ENCODE data around the gene WDR36. TPM values are rescaled to one million over a fixed set of nuclear protein-coding genes. Genes with fewer than 3 reads are reported as not detected.

The WDR36 gene
- polyA plus RNA-seq (ENCODE audit: insufficient read length in 4 of 4) = 10 to 100 TPM; 24.1 to 36.4 (median 30.8) TPM

GRCh38 chr5:111092062-111092853 is at the start of gene WDR36:
TSS of gene WDR36 (plus strand) at chr5:111092348. CDS start at chr5:111092457, 109 bp downstream.
- DNase-seq (ENCODE audit: low read depth in 4 of 4, low spot score in 3 of 4) = peak; percentile 81 to 85 (median 82)

- no peak for DNase-seq (ENCODE audit: low read depth in 4 of 4, low spot score in 3 of 4)
These were observed 48.2 kb upstream of the WDR36 start for GRCh38 chr5:111043712-111044506.

- DNase-seq (ENCODE audit: low read depth in 4 of 4, low spot score in 3 of 4) = no peak
These were observed 34.1 kb upstream of the WDR36 start for GRCh38 chr5:111058064-111058463.

GRCh38 chr5:111060169-111060568 is 32.0 kb upstream of the WDR36 start:
- DNase-seq (ENCODE audit: low read depth in 4 of 4, low spot score in 3 of 4) = no peak

- DNase-seq (ENCODE audit: low read depth in 4 of 4, low spot score in 3 of 4) = no peak
These were observed 30.5 kb upstream of the WDR36 start for GRCh38 chr5:111061618-111062017.

- no peak for DNase-seq (ENCODE audit: low read depth in 4 of 4, low spot score in 3 of 4)
These were observed 28.3 kb upstream of the WDR36 start for GRCh38 chr5:111063709-111064322.

GRCh38 chr5:111066261-111066938 is 25.7 kb upstream of the WDR36 start:
- no peak for DNase-seq (ENCODE audit: low read depth in 4 of 4, low spot score in 3 of 4)

GRCh38 chr5:111068213-111068612 is 23.9 kb upstream of the WDR36 start:
- DNase-seq (ENCODE audit: low read depth in 4 of 4, low spot score in 3 of 4) = no peak

- DNase-seq (ENCODE audit: low read depth in 4 of 4, low spot score in 3 of 4) = no peak
These were observed 22.3 kb upstream of the WDR36 start for GRCh38 chr5:111069839-111070238.

- no peak for DNase-seq (ENCODE audit: low read depth in 4 of 4, low spot score in 3 of 4)
These were observed 21.6 kb upstream of the WDR36 start for GRCh38 chr5:111070272-111071134.

GRCh38 chr5:111071413-111071812 is 20.7 kb upstream of the WDR36 start, which contains the start of gene TSLP:
TSS of gene TSLP (plus strand) at chr5:111071713. CDS start at chr5:111071891, 178 bp downstream.
- no peak for DNase-seq (ENCODE audit: low read depth in 4 of 4, low spot score in 3 of 4)

- DNase-seq (ENCODE audit: low read depth in 4 of 4, low spot score in 3 of 4) = no peak
These were observed 19.0 kb upstream of the WDR36 start for GRCh38 chr5:111072949-111073682.

- DNase-seq (ENCODE audit: low read depth in 4 of 4, low spot score in 3 of 4) = no peak
These were observed 17.9 kb upstream of the WDR36 start for GRCh38 chr5:111074244-111074643.

- DNase-seq (ENCODE audit: low read depth in 4 of 4, low spot score in 3 of 4) = no peak
These were observed 16.6 kb upstream of the WDR36 start for GRCh38 chr5:111075520-111075919.

- no peak for DNase-seq (ENCODE audit: low read depth in 4 of 4, low spot score in 3 of 4)
These were observed 16.1 kb upstream of the WDR36 start for GRCh38 chr5:111076091-111076490.

GRCh38 chr5:111077678-111078077 is 14.5 kb upstream of the WDR36 start:
- no peak for DNase-seq (ENCODE audit: low read depth in 4 of 4, low spot score in 3 of 4)

GRCh38 chr5:111079846-111080245 is 12.3 kb upstream of the WDR36 start:
- no peak for DNase-seq (ENCODE audit: low read depth in 4 of 4, low spot score in 3 of 4)

- DNase-seq (ENCODE audit: low read depth in 4 of 4, low spot score in 3 of 4) = no peak
These were observed 8.8 kb upstream of the WDR36 start for GRCh38 chr5:111083323-111083722.

GRCh38 chr5:111095982-111096381 is 3.8 kb downstream of the WDR36 start:
- no peak for DNase-seq (ENCODE audit: low read depth in 4 of 4, low spot score in 3 of 4)
